Left colon (tissue), 2 donors: ENCODE results near the gene CAPN12. TPM values are rescaled to one million over a fixed set of nuclear protein-coding genes. Genes with fewer than 3 reads are reported as not detected.

Source experiments
- ATAC-seq: fragments of 200-7000 bp; cut with Tn5 transposase; one replicate; pipeline ENCODE4 v1.9.1; 2020; ENCODE audit warnings: mild to moderate bottlenecking, moderate library complexity
- DNase-seq, 2 donors: peaks; one replicate each; pipeline ENCODE4 v3.0.0-alpha.2; 2020
- intact Hi-C, 2 donors: fragments of 100-400 bp; cut with DNase I in 1 of 2; cut with micrococcal nuclease in 1 of 2; formaldehyde crosslinking; loops; one replicate each; pipeline versions ENCODE4 v1.11.2 to v1.14.0; 2022; cut with DNase I, micrococcal nuclease
- total RNA-seq, 2 donors: library from RNA; stranded (reverse); fragmentation: NEBNext Ultra II Directional; extraction: Animal tissue kit (Norgen Biotek cat#: 25700); gene quantifications; one replicate each; pipeline ENCODE4 v1.2.1, GENCODE V29; 2021
- donor health status: DM: no; HTN: no; CAD: no.
- donor health status: DM: yes; HTN: yes; CAD: no.

CAPN12 gene
- total RNA-seq, 2 donors from 2014 or later: 10.1 to 10.2 TPM

- ATAC-seq: peak; percentile 31
- intact Hi-C loops: no loop called here
- peak; percentile 64 to 89 for DNase-seq
Observed at GRCh38 chr19:38729653-38730469, 14.4 kb downstream of the CAPN12 start.

DNA sequence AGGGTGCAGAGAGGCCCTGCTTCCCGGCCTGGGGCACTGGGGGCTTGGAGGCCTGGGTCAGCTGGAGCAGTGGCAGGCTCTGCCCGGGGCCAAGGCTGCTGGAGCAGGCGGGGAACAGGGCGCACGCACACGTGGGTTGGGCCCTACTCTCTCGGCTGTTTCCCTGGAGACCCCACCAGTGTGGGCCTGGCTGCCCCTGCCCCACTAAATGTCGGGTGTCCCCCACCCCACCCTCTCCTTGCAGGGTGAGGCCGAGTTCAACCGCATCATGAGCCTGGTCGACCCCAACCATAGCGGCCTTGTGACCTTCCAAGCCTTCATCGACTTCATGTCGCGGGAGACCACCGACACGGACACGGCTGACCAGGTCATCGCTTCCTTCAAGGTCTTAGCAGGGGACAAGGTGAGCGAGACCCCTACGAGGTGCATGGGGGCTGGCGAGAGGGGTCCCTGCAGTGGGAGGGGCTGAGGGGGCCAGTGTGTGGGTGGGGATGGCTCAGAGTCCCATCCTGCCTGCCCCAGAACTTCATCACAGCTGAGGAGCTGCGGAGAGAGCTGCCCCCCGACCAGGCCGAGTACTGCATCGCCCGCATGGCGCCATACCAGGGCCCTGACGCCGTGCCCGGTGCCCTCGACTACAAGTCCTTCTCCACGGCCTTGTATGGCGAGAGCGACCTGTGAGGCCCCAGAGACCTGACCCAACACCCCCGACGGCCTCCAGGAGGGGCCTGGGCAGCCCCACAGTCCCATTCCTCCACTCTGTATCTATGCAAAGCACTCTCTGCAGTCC, 15.3 kb downstream of the CAPN12 start:
- ATAC-seq (no peak), DNase-seq (peak; percentile 7 to 30)
- intact Hi-C loops: no loop called here

DNA sequence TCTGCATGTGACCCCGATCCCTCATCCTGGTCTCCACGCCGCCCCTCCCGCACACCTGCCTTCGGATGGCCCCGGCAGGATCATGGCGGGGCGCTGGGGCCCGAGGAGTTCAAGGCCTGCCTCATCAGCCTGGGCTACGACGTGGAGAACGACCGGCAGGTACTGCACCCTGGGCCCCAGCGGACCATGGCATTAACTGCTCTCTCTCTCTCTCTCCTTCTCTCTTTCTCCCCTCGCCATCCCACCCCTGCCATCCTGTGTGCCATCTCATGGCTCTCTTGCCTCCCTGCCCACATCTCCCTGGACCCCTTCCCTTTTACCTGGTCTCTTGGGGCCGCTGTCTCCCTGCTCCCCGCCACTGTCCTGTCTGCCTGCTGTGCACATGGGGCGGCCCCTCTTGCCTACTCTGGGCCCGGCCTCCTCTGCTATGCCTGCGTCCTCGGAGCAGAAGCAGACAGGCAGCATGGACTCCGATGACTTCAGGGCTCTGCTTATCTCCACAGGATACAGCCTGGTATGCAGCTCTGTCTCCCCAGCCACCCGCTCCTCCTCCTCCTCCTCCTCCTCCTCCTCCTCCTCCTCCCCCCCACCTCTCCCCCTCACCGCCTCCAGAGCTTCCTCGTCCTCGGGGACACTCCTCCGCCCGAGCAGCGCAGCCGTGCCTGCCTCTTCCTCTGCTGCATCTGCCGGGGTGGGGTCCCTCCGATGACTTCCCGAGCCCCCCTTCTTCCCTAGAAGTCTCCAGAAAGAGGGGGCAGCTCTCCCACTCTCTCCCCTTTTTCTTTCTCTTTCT, 16.2 kb downstream of the CAPN12 start:
- DNase-seq: peak; percentile 17 to 43
- ATAC-seq: no peak
- intact Hi-C loops: no loop called here

DNA sequence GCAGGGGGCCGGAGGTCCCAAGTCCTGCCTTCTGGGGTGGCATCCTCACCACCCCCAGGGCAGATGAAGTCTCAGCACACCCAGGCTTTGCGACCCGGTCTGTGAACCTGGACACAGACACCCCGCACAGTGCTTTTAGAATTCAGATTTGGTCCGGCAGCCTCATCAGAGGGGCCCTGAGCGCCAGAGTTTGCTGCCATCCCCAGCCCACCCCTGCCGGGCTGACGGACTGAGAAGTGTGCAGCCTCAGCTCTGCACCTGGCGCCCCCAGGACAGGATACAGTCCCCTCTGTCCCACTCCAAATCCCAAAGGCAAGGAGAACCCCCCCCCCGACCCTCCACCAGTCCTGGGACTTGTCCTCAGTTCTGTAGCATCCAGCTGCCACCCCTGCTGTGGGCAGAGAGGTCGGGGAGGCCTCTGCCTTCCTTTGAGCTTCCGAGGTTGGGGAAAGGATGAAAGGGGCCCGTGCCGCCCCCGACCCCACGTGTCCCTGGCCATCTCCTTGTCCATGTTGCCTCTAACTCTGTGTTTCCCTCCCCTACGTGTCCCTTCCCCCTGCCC, 16.9 kb downstream of the CAPN12 start:
- intact Hi-C loops: no loop called here
- ATAC-seq (no peak), DNase-seq (peak in 1 of 2 donors; percentile 23)

DNA sequence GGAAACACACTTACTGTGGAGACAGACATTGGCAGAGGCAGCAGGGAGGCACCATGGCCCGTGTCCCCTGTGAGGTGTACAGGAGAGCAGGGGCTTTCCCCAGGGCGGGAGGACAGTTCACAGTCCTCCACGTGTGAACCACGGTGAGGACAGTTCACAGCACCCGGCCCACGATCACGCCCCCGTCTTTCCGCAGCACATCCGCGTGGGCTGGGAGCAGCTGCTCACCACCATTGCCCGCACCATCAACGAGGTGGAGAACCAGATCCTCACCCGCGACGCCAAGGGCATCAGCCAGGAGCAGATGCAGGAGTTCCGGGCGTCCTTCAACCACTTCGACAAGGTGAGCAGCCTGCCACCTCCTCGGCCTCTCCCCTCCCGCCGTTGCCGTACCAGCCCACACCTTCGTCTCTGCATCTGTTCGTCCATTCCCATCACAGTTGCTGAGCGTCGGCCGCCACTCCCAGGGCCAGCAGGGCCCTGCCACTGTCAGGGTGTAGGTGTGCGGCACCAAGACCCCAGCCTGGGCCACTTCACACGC, 17.4 kb downstream of the CAPN12 start:
- ATAC-seq: no peak
- intact Hi-C loops: no loop called here
- DNase-seq: peak; percentile 5 to 25

GRCh38 chr19:38726284-38726673, 18.0 kb downstream of the CAPN12 start:
- intact Hi-C loops: no loop called here
- DNase-seq (no peak), ATAC-seq (no peak)

- intact Hi-C loops: no loop called here
- ATAC-seq (no peak), DNase-seq (peak in 1 of 2 donors; percentile 11)
Observed at GRCh38 chr19:38725469-38726283, 18.6 kb downstream of the CAPN12 start.

- intact Hi-C loops: no loop called here
- DNase-seq: peak in 1 of 2 donors; percentile 9
- ATAC-seq: no peak
Observed at GRCh38 chr19:38723990-38724854, 20.1 kb downstream of the CAPN12 start.

DNA sequence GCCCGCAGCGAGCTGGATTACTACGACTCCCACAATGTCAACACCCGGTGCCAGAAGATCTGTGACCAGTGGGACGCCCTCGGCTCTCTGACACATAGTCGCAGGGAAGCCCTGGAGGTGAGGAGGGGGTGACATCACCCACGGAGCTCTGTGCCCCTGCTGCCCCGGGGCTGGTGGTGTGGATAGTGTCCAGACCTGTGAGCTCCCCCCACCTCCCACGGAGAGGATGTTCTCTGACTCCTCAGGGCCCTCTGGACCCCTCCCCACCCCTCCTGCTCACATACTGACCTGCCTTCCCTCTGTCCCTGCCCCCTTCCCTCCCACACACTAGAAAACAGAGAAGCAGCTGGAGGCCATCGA, 20.7 kb downstream of the CAPN12 start:
- ATAC-seq (no peak), DNase-seq (no peak)
- intact Hi-C loops: no loop called here

GRCh38 chr19:38722947-38723605, 21.2 kb downstream of the CAPN12 start:
- ATAC-seq (no peak), DNase-seq (no peak)
- intact Hi-C loops: no loop called here

- ATAC-seq (no peak), DNase-seq (no peak)
- intact Hi-C loops: no loop called here
Observed at GRCh38 chr19:38721979-38722773, 22.1 kb downstream of the CAPN12 start.

DNA sequence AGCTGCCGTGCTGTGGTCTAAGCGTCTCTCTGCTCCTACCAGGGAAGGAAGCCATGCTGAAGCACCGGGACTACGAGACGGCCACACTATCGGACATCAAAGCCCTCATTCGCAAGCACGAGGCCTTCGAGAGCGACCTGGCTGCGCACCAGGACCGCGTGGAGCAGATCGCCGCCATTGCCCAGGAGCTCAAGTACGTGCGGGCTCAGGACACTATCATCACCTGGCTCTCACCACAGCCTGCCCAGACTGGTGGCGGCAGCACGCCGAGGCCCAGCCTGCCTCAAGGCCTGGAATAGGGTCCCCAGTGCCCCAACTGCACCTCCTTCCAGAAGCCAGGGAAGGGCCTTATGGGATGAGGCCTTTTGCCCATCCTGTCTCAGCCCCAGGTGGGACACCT, 22.8 kb downstream of the CAPN12 start:
- DNase-seq (no peak), ATAC-seq (no peak)
- intact Hi-C loops: no loop called here

DNA sequence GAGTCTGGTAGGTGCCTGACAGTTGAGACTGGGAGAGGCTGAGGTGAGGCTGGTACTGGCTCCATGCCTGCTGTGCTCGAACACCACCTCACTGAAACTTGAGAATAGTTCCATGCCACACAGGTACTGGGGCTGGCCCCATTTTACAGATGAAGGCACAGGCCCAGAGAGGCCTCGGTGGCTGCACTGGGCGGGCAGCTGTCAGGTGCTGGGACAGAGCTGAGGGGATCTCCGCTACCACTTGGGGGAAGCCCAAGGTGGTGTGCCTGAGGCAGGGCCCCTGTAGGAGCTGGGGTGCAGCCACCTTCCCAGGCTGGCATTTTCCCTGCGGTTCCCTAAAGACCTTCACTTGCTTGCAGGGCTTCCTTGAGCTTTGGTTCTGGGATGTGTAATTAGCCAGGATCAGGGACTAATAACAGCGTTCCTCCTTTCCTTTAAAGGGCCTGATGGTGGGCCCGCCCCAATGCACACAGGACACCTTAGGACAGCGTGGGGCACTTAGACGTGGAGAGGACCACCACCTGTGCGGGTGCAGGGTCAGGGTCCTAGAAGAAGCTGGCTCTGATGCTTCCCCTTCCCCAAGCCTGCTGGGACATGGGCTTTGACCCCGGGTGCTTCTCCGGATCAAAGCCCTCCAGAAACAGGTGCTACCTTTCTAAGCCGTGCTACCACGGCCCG, 23.6 kb downstream of the CAPN12 start:
- no peak for DNase-seq
- intact Hi-C loops: no loop called here
- no peak for ATAC-seq

DNA sequence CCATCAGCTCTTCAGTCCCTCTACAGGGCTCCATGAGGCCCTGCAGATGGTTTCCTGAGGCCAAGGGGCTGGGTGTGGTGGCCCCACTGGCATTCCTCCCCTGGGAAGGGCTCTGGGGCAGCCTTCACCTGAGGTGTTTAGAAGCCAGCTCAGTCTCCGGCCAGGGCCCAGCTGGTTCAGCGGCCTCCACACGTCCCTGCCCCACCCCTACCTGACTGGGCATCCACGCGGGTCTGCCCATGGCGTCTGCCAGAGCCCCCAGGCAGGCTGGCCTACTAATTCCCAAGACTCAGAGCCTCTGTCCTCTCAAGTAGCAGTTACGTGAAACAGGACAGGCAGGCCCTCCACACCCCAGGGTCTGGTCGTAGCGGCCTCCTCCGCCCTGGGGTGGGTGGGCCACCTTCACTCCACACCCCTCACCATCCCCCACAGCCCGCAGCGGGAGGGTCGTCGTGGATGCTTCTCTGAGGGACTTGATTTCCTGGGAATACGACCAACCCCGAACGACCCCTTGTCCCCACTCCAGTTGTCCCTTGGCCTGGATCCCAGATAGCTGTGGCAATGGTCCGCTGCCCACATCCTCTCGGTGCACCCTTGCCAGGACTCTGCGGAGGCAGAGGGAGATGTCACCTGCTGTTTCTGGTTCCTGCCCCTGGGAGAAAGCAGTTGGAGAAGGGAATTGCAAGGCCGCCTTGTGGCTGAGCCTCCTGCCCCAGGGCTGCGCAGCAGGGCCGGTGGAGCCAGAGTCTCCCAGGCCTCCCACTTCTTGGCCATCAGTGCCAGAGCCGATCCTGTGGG, 24.3 kb downstream of the CAPN12 start:
- ATAC-seq (peak; percentile 13), DNase-seq (no peak)
- intact Hi-C loops: loop anchor here in 1 of 2 donors (10.0 kb wide), 1 partner anchor 65 kb away; no protein-coding TSS in a partner anchor
